Osteoblast (primary cell): ENCODE data around the gene SNRNP25. TPM values are rescaled to one million over a fixed set of nuclear protein-coding genes. Genes with fewer than 3 reads are reported as not detected.

Source experiments
- DNase-seq: peaks from one replicate; pipeline ENCODE4 v3.0.0; 2011; ENCODE audit warnings: low spot score, mixed read lengths; ENCODE audit not compliant: insufficient read length; ENCODE audit errors: missing footprints
- H2AFZ ChIP-seq: 2 replicates; pipeline ENCODE4 v1.6.0; 2011; ENCODE audit warnings: mild to moderate bottlenecking, low read length
- H3K27ac ChIP-seq: 2 replicates; pipeline ENCODE4 v1.5.1; 2011; ENCODE audit warnings: mild to moderate bottlenecking, low read depth, low read length, moderate library complexity
- H3K27me3 ChIP-seq: 2 replicates; pipeline ENCODE4 v1.6.0; 2012; ENCODE audit warnings: mild to moderate bottlenecking, control low read depth, inconsistent platforms, low read length, moderate library complexity; ENCODE audit not compliant: insufficient read depth
- H3K36me3 ChIP-seq: 2 replicates; pipeline ENCODE4 v1.5.1; 2011; ENCODE audit warnings: mild to moderate bottlenecking, low read length, control low read depth, moderate library complexity; ENCODE audit not compliant: insufficient read depth
- H3K4me1 ChIP-seq: 2 replicates; pipeline ENCODE4 v1.5.1; 2011; ENCODE audit warnings: mild to moderate bottlenecking, low read length, control low read depth, moderate library complexity; ENCODE audit not compliant: insufficient read depth
- H3K4me2 ChIP-seq: 2 replicates; pipeline ENCODE4 v1.6.0; 2011; ENCODE audit warnings: mild to moderate bottlenecking, low read length; ENCODE audit not compliant: insufficient read depth
- H3K4me3 ChIP-seq: fragments of 200-600 bp; sonication (generic); 3 replicates; pipeline ENCODE4 v1.5.1; 2012; ENCODE audit warnings: mild to moderate bottlenecking, low read length, inconsistent platforms; ENCODE audit not compliant: insufficient read depth
- H3K79me2 ChIP-seq: 2 replicates; pipeline ENCODE4 v1.6.0; 2012; ENCODE audit warnings: mild to moderate bottlenecking, low read length, control low read depth, inconsistent platforms; ENCODE audit not compliant: insufficient read depth
- H3K9me3 ChIP-seq: 2 replicates; pipeline ENCODE4 v1.5.1; 2011; ENCODE audit warnings: low read depth, low read length, control low read depth
- H4K20me1 ChIP-seq: 2 replicates; pipeline ENCODE4 v1.6.0; 2012; ENCODE audit warnings: mild to moderate bottlenecking, low read length, control low read depth; ENCODE audit not compliant: insufficient read depth
- CTCF ChIP-seq: IDR thresholded peaks from 2 replicates; pipeline ENCODE4 v1.5.1; 2011; ENCODE audit warnings: mild to moderate bottlenecking, low read depth, low read length, moderate library complexity; ENCODE audit errors: extremely low read depth
- total RNA-seq: library from RNA; depleted of rRNA; stranded (reverse); fragments of >200 nt; gene quantifications from 2 replicates; pipeline ENCODE4 v1.2.3, GENCODE V29; 2012

The SNRNP25 gene
- total RNA-seq, 1 donor: 14.5 TPM

GRCh38 chr16:38941-39892 lies 14.4 kb upstream of the SNRNP25 start:
- Histone ChIP-seq H3K4me2 (no peak overlapping the region), H3K4me1 (no peaks in the 10 kb centered on the region), H3K27me3 (no peaks in the 10 kb centered on the region), H3K27ac (no peak overlapping the region), H3K36me3 (peaks cover 10% of the 10 kb centered on the region), H3K4me3 (no peak overlapping the region), H2AFZ (no peak overlapping the region), H3K9me3 (no peaks in the 10 kb centered on the region), H3K79me2 (no peaks in the 10 kb centered on the region), H4K20me1 (no peaks in the 10 kb centered on the region)
- no peak for TF ChIP-seq CTCF
- DNase-seq: no peak

- no peaks in the 10 kb centered on the region for H3K9me3 ChIP-seq
These were observed 12.1 kb upstream of the SNRNP25 start for GRCh38 chr16:41439-42068.

DNA sequence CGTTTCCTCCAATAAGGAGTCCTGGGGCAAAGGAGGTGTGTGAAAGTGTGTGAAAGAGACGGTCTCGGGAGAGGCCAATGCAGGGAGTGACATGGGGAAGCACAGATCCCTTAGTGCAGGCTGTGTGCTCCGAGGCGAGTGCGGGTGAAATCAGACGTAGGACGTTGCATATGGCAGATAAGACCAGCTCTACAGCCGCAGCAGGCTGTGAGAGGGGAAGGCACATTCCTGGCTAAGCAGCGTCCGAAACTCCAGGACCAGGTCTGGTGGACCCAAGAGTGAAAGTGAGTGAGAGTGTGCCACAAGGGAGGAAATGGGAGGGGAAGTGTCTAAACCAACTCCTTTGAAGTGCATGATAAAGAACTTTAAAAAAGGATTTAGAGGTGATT lies 11.6 kb upstream of the SNRNP25 start:
- Histone ChIP-seq H3K36me3 (peaks cover 17% of the 10 kb centered on the region), H4K20me1 (no peaks in the 10 kb centered on the region), H3K4me2 (peak overlapping the region; percentile 58)

More at GRCh38 chr16:41439-42068, 12.1 kb upstream of the SNRNP25 start:
- Histone ChIP-seq H3K27ac (no peak overlapping the region), H3K4me3 (peak overlapping the region; percentile 29), H2AFZ (peak overlapping the region; percentile 61), H3K27me3 (no peaks in the 10 kb centered on the region), H4K20me1 (no peaks in the 10 kb centered on the region), H3K36me3 (peaks cover 13% of the 10 kb centered on the region), H3K4me2 (peak overlapping the region; percentile 58), H3K79me2 (no peaks in the 10 kb centered on the region), H3K4me1 (no peaks in the 10 kb centered on the region)
- no peak for TF ChIP-seq CTCF
- no peak for DNase-seq

More for the DNA sequence above, 11.6 kb upstream of the SNRNP25 start:
- Histone ChIP-seq H3K27me3 (no peaks in the 10 kb centered on the region), H3K9me3 (no peaks in the 10 kb centered on the region), H3K4me3 (no peak overlapping the region), H3K79me2 (no peaks in the 10 kb centered on the region), H2AFZ (no peak overlapping the region), H3K27ac (no peak overlapping the region), H3K4me1 (no peaks in the 10 kb centered on the region)
- TF ChIP-seq CTCF: no peak
- DNase-seq: no peak
